Activated B cell treated with CpG ODN at 0.5 μM for 24 hours (primary cell): ENCODE data around the gene OR2T2. TPM values are rescaled to one million over a fixed set of nuclear protein-coding genes. Genes with fewer than 3 reads are reported as not detected.
"Not testable (repeated sequence)": the region's sequence is repeated elsewhere in the genome, so short reads cannot be mapped to it uniquely, and the experiment has no call there.

Source experiments
- ATAC-seq: fragments of 200-7000 bp; cut with Tn5 transposase; one replicate; pipeline ENCODE4 v1.10.0; 2021; ENCODE audit warnings: low read depth, mild to moderate bottlenecking, moderate library complexity
- CTCF ChIA-PET: fragments of 350-600 bp; sonication (Branson Sonifier 250); formaldehyde crosslinking; loops from one replicate; lab custom pipeline; 2021; ENCODE audit warnings: antibody characterized with exemption; lab: Charles Lee
- POLR2A ChIA-PET: fragments of 350-600 bp; sonication (Branson Sonifier 250); formaldehyde crosslinking; loops from one replicate; lab custom pipeline; 2021; ENCODE audit warnings: antibody characterized with exemption; lab: Charles Lee
- DNase-seq: peaks from one replicate; pipeline ENCODE4 v3.0.0; 2022
- H3K27ac Mint-ChIP-seq: one replicate; pipeline ENCODE4 v1.8.0; 2020; ENCODE audit warnings: mixed read lengths
- H3K27me3 Mint-ChIP-seq: one replicate; pipeline ENCODE4 v1.8.0; 2021; ENCODE audit warnings: mixed read lengths
- H3K36me3 Mint-ChIP-seq: one replicate; pipeline ENCODE4 v1.8.0; 2021; ENCODE audit warnings: low read depth, mixed read lengths
- H3K4me1 Mint-ChIP-seq: one replicate; pipeline ENCODE4 v1.8.0; 2021; ENCODE audit warnings: mixed read lengths
- H3K4me3 Mint-ChIP-seq: one replicate; pipeline ENCODE4 v1.8.0; 2020; ENCODE audit warnings: mild to moderate bottlenecking, mixed read lengths
- H3K9me3 Mint-ChIP-seq: one replicate; pipeline ENCODE4 v1.8.0; 2020; ENCODE audit warnings: mixed read lengths
- intact Hi-C: fragments of 100-400 bp; cut with micrococcal nuclease; formaldehyde crosslinking; loops from one replicate; pipeline ENCODE4 v1.15.1; 2024
- total RNA-seq: library from RNA; stranded (reverse); gene quantifications from 2 replicates; pipeline ENCODE4 v1.2.3, GENCODE V29; 2022
- TF ChIP-seq, protein P1 (sequence below): fragments of 200-600 bp; IDR thresholded peaks from one replicate; pipeline ENCODE4 v1.8.0; 2022; ENCODE audit warnings: antibody characterized with exemption, mild to moderate bottlenecking

Gene OR2T2, protein sequence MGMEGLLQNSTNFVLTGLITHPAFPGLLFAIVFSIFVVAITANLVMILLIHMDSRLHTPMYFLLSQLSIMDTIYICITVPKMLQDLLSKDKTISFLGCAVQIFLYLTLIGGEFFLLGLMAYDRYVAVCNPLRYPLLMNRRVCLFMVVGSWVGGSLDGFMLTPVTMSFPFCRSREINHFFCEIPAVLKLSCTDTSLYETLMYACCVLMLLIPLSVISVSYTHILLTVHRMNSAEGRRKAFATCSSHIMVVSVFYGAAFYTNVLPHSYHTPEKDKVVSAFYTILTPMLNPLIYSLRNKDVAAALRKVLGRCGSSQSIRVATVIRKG
- 3.2 and 4.1 TPM in 2 replicates for total RNA-seq

GRCh38 chr1:248445399-248445798 is at the start of gene OR2T2:
TSS of gene OR2T2 (plus strand) at chr1:248445637. CDS start at chr1:248452798, 7,161 bp downstream.
- H3K9me3 Mint-ChIP-seq, POLR2A ChIA-PET, DNase-seq, H3K27me3 Mint-ChIP-seq, intact Hi-C loops, CTCF ChIA-PET, H3K36me3 Mint-ChIP-seq, ATAC-seq: not testable (repeated sequence)
- H3K4me1 Mint-ChIP-seq, result peaks cover 40% of the 10 kb centered on the region
- peak within 1 kb of the TSS; percentile 73 for H3K27ac Mint-ChIP-seq
- H3K4me3 Mint-ChIP-seq, result peak within 1 kb of the TSS; percentile 4

DNA sequence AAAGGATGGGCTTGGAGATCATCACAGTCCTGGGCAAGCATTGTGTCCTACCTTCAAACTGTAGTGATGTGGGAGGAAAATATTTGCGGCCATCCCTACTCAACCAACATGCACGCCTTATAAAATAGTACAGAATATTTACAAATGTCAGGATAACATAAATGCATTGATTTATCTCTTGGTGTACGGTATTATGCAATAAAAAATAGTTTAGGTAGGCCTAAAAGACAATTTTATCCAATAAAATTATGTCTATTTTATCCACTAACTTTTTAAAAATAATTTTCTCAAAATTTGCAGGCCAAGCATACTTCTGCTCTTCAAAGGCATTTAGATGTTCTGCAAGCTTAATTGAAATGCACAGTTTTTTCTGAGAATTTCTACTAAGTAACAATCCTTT is 42.7 kb upstream of the OR2T2 start, which contains the start of gene OR2T1:
OR2T1 (plus strand) TSS at position 301 of the 400 bp plus-strand sequence. CDS start 3,100 bp downstream, outside the sequence.
- no peaks in the 10 kb centered on the region for H3K36me3 Mint-ChIP-seq
- CTCF ChIA-PET, result no interaction called here
- no peaks in the 10 kb centered on the region for H3K27me3 Mint-ChIP-seq
- H3K9me3 Mint-ChIP-seq, result peaks cover 3% of the 10 kb centered on the region
- intact Hi-C loops, result no loop called here
- H3K27ac Mint-ChIP-seq, result no peak within 1 kb of the TSS
- DNase-seq, result no peak
- POLR2A ChIA-PET, result no interaction called here
- no peak for ATAC-seq
- H3K4me3 Mint-ChIP-seq, result no peak within 1 kb of the TSS
- H3K4me1 Mint-ChIP-seq, result no peaks in the 10 kb centered on the region
- TF ChIP-seq, protein P1, sequence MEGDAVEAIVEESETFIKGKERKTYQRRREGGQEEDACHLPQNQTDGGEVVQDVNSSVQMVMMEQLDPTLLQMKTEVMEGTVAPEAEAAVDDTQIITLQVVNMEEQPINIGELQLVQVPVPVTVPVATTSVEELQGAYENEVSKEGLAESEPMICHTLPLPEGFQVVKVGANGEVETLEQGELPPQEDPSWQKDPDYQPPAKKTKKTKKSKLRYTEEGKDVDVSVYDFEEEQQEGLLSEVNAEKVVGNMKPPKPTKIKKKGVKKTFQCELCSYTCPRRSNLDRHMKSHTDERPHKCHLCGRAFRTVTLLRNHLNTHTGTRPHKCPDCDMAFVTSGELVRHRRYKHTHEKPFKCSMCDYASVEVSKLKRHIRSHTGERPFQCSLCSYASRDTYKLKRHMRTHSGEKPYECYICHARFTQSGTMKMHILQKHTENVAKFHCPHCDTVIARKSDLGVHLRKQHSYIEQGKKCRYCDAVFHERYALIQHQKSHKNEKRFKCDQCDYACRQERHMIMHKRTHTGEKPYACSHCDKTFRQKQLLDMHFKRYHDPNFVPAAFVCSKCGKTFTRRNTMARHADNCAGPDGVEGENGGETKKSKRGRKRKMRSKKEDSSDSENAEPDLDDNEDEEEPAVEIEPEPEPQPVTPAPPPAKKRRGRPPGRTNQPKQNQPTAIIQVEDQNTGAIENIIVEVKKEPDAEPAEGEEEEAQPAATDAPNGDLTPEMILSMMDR, result no peak

DNA sequence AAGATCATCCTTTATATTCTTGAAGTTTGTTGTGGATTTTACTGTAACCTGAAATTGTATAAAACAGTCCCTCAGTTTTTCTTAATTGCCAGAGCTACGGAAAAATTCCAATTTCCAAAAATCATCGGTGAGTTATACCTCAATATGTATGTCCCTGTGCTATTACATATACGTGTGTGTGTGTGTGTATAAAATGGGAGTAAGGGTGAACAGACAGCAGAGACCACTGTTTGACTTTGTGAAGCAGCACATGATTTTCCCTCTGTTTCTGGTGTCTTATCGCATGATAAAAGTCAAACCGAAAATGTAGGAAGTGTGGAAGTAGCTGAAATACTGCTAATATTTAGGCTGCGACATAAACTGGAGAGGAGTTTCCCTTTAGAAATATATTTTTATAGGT is 41.4 kb upstream of the OR2T2 start:
- no peaks in the 10 kb centered on the region for H3K36me3 Mint-ChIP-seq
- H3K27me3 Mint-ChIP-seq, result no peaks in the 10 kb centered on the region
- H3K4me3 Mint-ChIP-seq, result no peak overlapping the region
- H3K4me1 Mint-ChIP-seq, result no peaks in the 10 kb centered on the region
- ATAC-seq, result no peak
- TF ChIP-seq, protein P1, result no peak
- ChIA-PET POLR2A (no interaction called here), CTCF (interaction anchor here (0.8 to 2.1 kb wide), 4 partner anchors 208 to 401 kb away, joined by 3 to 15 read pairs (median 6); no protein-coding TSS in a partner anchor)
- intact Hi-C loops, result loop anchor here (1.0 kb wide), 3 partner anchors 218 to 403 kb away; no protein-coding TSS in a partner anchor
- peak overlapping the region; percentile 0 for H3K27ac Mint-ChIP-seq
- H3K9me3 Mint-ChIP-seq, result peaks cover 3% of the 10 kb centered on the region
- DNase-seq, result no peak

DNA sequence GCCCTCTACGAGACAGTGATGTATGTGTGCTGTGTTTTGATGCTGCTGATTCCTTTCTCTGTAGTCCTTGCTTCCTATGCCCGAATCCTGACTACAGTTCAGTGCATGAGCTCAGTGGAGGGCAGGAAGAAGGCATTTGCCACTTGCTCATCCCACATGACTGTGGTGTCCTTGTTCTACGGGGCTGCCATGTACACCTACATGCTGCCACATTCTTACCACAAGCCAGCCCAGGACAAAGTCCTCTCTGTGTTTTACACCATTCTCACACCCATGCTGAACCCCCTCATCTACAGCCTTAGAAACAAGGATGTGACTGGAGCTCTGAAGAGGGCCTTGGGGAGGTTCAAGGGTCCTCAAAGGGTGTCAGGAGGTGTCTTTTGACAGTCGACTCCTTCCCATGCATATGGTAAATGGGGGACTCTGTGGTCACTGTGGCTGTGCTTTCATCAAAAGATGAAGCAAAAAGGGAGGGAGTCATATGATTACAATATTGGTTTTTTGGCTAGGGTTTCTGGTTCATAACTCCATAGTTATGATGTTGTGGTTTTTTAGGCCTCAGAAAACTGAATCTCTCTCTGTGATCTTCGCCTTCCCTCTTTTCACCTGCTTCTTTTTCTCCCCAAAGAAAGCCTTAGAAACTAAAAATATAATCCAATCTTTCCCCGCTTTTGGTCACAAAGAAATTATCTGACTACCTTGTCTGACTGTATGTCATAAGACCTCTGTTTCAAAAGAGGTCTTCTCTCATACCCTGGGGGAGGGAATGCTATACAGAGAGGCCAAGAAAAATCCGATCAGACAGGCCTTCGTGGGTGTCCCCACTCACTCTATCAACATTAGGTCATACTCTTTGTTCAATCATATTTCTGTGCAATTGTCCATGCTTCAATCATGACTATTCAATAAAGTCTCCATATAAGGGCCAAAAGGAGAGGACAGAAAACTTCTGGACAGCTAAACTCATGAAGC is 38.4 kb upstream of the OR2T2 start:
- Mint-ChIP-seq H3K9me3 (peaks cover 12% of the 10 kb centered on the region), H3K4me1 (no peaks in the 10 kb centered on the region), H3K27ac (no peak overlapping the region), H3K36me3 (no peaks in the 10 kb centered on the region), H3K27me3 (no peaks in the 10 kb centered on the region), H3K4me3 (no peak overlapping the region)
- CTCF ChIA-PET, result no interaction called here
- TF ChIP-seq, protein P1, result no peak
- ATAC-seq, result no peak
- no peak for DNase-seq
- intact Hi-C loops, result no loop called here
- POLR2A ChIA-PET, result no interaction called here

DNA sequence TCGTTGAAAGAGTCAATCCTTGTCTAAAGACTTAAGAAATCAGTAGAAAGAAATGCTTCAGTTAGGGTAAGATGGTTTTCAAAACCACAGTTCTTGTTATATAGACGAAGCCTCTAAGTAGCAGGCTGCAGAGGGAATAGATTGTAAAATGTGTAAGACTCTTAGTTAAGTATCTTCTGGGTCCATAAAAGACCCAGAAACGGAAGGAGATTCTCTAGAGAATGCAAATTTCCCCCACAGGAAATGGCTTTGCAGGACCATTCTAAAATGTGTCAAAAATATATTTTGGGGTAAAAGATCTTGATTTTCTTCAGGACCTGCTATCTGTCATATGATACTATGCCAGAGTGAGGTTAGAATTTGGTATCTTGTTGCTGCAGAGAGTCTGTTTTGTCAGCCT is 29.2 kb upstream of the OR2T2 start:
- DNase-seq (no peak), ATAC-seq (no peak)
- Mint-ChIP-seq H3K27me3 (no peaks in the 10 kb centered on the region), H3K27ac (no peak overlapping the region), H3K36me3 (no peaks in the 10 kb centered on the region), H3K4me3 (no peak overlapping the region), H3K4me1 (peaks cover 11% of the 10 kb centered on the region), H3K9me3 (peaks cover 7% of the 10 kb centered on the region)
- ChIA-PET CTCF (no interaction called here), POLR2A (no interaction called here)
- TF ChIP-seq, protein P1, result no peak
- intact Hi-C loops, result loop anchor here (10.0 kb wide), 1 partner anchor 49 kb away; no protein-coding TSS in a partner anchor
